H9 (cell line): ENCODE measurements around the gene CRABP1. TPM values are rescaled to one million over a fixed set of nuclear protein-coding genes. Genes with fewer than 3 reads are reported as not detected.

Source experiments
- DNase-seq: peaks from one replicate; pipeline ENCODE4 v3.0.0-alpha.2; 2017
- H2AFZ ChIP-seq: one replicate; pipeline ENCODE4 v1.6.1; 2013; ENCODE audit warnings: mild to moderate bottlenecking, low read length, control low read depth, moderate library complexity
- H2AK5ac ChIP-seq: 2 replicates; pipeline ENCODE4 v1.6.1; 2013; ENCODE audit warnings: low read length, control low read depth, mixed read lengths; ENCODE audit not compliant: insufficient read length
- H2BK120ac ChIP-seq: one replicate; pipeline ENCODE4 v1.6.1; 2013; ENCODE audit warnings: low read depth, mild to moderate bottlenecking, low read length, control low read depth, inconsistent platforms; ENCODE audit not compliant: poor library complexity, severe bottlenecking
- H2BK12ac ChIP-seq: 2 replicates; pipeline ENCODE4 v1.6.1; 2013; ENCODE audit warnings: low read length, control low read depth, mixed read lengths, low read depth; ENCODE audit not compliant: insufficient read length
- H2BK15ac ChIP-seq: 2 replicates; pipeline ENCODE4 v1.6.1; 2013; ENCODE audit warnings: low read depth, low read length, control low read depth
- H2BK20ac ChIP-seq: one replicate; pipeline ENCODE4 v1.6.1; 2013; ENCODE audit warnings: low read depth, mild to moderate bottlenecking, low read length, control low read depth, inconsistent platforms; ENCODE audit not compliant: poor library complexity, severe bottlenecking
- H2BK5ac ChIP-seq: 2 replicates; pipeline ENCODE4 v1.6.1; 2013; ENCODE audit warnings: low read length, control low read depth, mixed read lengths; ENCODE audit not compliant: insufficient read length
- H3K14ac ChIP-seq: 2 replicates; pipeline ENCODE4 v1.6.1; 2013; ENCODE audit warnings: low read length, control low read depth; ENCODE audit not compliant: insufficient read depth
- H3K18ac ChIP-seq: 2 replicates; pipeline ENCODE4 v1.6.1; 2013; ENCODE audit warnings: low read depth, mild to moderate bottlenecking, mixed read lengths, low read length, control low read depth; ENCODE audit not compliant: insufficient read length
- H3K23ac ChIP-seq: 2 replicates; pipeline ENCODE4 v1.6.1; 2013; ENCODE audit warnings: low read length, control low read depth, mixed read lengths, low read depth; ENCODE audit not compliant: insufficient read length
- H3K23me2 ChIP-seq: 2 replicates; pipeline ENCODE4 v1.6.1; 2013; ENCODE audit warnings: low read depth, mild to moderate bottlenecking, mixed read lengths, low read length, control low read depth; ENCODE audit not compliant: insufficient read length, poor library complexity, severe bottlenecking
- H3K27ac ChIP-seq: 2 replicates; pipeline ENCODE4 v1.5.1; 2013; ENCODE audit warnings: low read length, control low read depth, mixed read lengths, low read depth; ENCODE audit not compliant: insufficient read length
- H3K27me3 ChIP-seq: 2 replicates; pipeline ENCODE4 v1.6.1; 2013; ENCODE audit warnings: low read length, control low read depth, inconsistent platforms; ENCODE audit not compliant: insufficient read depth
- H3K4ac ChIP-seq: 2 replicates; pipeline ENCODE4 v1.6.1; 2013; ENCODE audit warnings: low read depth, mild to moderate bottlenecking, control low read depth, inconsistent platforms, low read length, moderate library complexity
- H3K4me1 ChIP-seq: 2 replicates; pipeline ENCODE4 v1.6.1; 2013; ENCODE audit warnings: low read length, control low read depth, inconsistent platforms; ENCODE audit not compliant: insufficient read depth
- H3K4me2 ChIP-seq: 2 replicates; pipeline ENCODE4 v1.6.1; 2013; ENCODE audit warnings: low read length, control low read depth, mixed read lengths; ENCODE audit not compliant: insufficient read length, insufficient read depth
- H3K56ac ChIP-seq: 2 replicates; pipeline ENCODE4 v1.6.1; 2013; ENCODE audit warnings: low read depth, mild to moderate bottlenecking, mixed read lengths, low read length, control low read depth; ENCODE audit not compliant: insufficient read length
- H3K79me1 ChIP-seq: 2 replicates; pipeline ENCODE4 v1.6.1; 2013; ENCODE audit warnings: low read depth, mild to moderate bottlenecking, moderate library complexity, low read length, control low read depth, inconsistent platforms; ENCODE audit not compliant: insufficient read depth, poor library complexity, severe bottlenecking
- H3K79me2 ChIP-seq: 2 replicates; pipeline ENCODE4 v1.6.1; 2013; ENCODE audit warnings: low read length, control low read depth, inconsistent platforms; ENCODE audit not compliant: insufficient read depth
- H3K9ac ChIP-seq: 2 replicates; pipeline ENCODE4 v1.6.1; 2013; ENCODE audit warnings: low read length, control low read depth, mixed read lengths; ENCODE audit not compliant: insufficient read length; ENCODE audit errors: extremely low read depth
- H3K9me3 ChIP-seq: one replicate; pipeline ENCODE4 v1.6.1; 2013; ENCODE audit warnings: low read depth, low read length, inconsistent platforms; ENCODE audit not compliant: control insufficient read depth
- H3T11ph ChIP-seq: one replicate; pipeline ENCODE4 v1.6.1; 2013; ENCODE audit warnings: mild to moderate bottlenecking, low read length, control low read depth, inconsistent platforms
- H4K20me1 ChIP-seq: one replicate; pipeline ENCODE4 v1.6.1; 2013; ENCODE audit not compliant: control insufficient read depth, insufficient read length, insufficient read depth
- H4K5ac ChIP-seq: 2 replicates; pipeline ENCODE4 v1.6.1; 2013; ENCODE audit warnings: low read depth, mild to moderate bottlenecking, mixed read lengths, low read length, control low read depth; ENCODE audit not compliant: insufficient read length
- H4K8ac ChIP-seq: replicated peaks from 2 replicates; pipeline ENCODE4 v1.6.1; 2013; ENCODE audit warnings: low read length, control low read depth, mixed read lengths, low read depth; ENCODE audit not compliant: insufficient read length
- H4K91ac ChIP-seq: 2 replicates; pipeline ENCODE4 v1.6.1; 2013; ENCODE audit warnings: low read depth, mild to moderate bottlenecking, moderate library complexity, mixed read lengths, low read length, control low read depth; ENCODE audit not compliant: insufficient read length
- H3K27ac Mint-ChIP-seq, 3 experiments: 2 replicates in 2 of 3; 3 replicates in 1 of 3; pipeline ENCODE4 v1.8.0; 2020 to 2021; ENCODE audit warnings: mixed read lengths in 3 of 3, mild to moderate bottlenecking in 1 of 3, moderate library complexity in 1 of 3
- H3K27me3 Mint-ChIP-seq: 2 replicates; pipeline ENCODE4 v1.8.0; 2021; ENCODE audit warnings: low read depth, mild to moderate bottlenecking, moderate library complexity, mixed read lengths
- H3K36me3 Mint-ChIP-seq, 3 experiments: 2 replicates in 2 of 3; 3 replicates in 1 of 3; pipeline ENCODE4 v1.8.0; 2020 to 2021; ENCODE audit warnings: low read depth in 3 of 3, mixed read lengths in 3 of 3; ENCODE audit not compliant: insufficient read depth in 1 of 3
- H3K4me1 Mint-ChIP-seq, 2 experiments: 2 replicates each; pipeline ENCODE4 v1.8.0; 2020; ENCODE audit warnings: mixed read lengths in 2 of 2
- H3K4me3 Mint-ChIP-seq, 2 experiments: 2 replicates in 1 of 2; 3 replicates in 1 of 2; pipeline ENCODE4 v1.8.0; 2020 to 2021; ENCODE audit warnings: mild to moderate bottlenecking in 2 of 2, mixed read lengths in 2 of 2, moderate library complexity in 1 of 2
- H3K9me3 Mint-ChIP-seq, 2 experiments: 2 replicates in 1 of 2; 3 replicates in 1 of 2; pipeline ENCODE4 v1.8.0; 2020; ENCODE audit warnings: mild to moderate bottlenecking in 2 of 2, mixed read lengths in 2 of 2, moderate library complexity in 1 of 2
- WGBS: extraction: QIAGEN DNeasy Blood & Tissue Kit; methylation state at CpG from one replicate; pipeline ENCODE4 v1.1.7; 2013; ENCODE audit warnings: missing lambda C conversion rate, low lambda C conversion rate, mixed read lengths; ENCODE audit not compliant: insufficient read length; ENCODE audit errors: extremely low coverage; 5-methylcytosine and 5-hydroxymethylcytosine counted together
- total RNA-seq: library from RNA; stranded (reverse); gene quantifications from 2 replicates; pipeline ENCODE4 v1.2.1, GENCODE V29; 2021
- TF ChIP-seq, protein P1 (sequence below): fragments of 200-600 bp; sonication (generic); conservative IDR thresholded peaks from 3 replicates; pipeline ENCODE4 v1.8.0; 2021; ENCODE audit warnings: antibody characterized with exemption, mild to moderate bottlenecking

CRABP1 gene
- total RNA-seq, 1 experiment from 2014 or later, result 93.1 TPM

DNA sequence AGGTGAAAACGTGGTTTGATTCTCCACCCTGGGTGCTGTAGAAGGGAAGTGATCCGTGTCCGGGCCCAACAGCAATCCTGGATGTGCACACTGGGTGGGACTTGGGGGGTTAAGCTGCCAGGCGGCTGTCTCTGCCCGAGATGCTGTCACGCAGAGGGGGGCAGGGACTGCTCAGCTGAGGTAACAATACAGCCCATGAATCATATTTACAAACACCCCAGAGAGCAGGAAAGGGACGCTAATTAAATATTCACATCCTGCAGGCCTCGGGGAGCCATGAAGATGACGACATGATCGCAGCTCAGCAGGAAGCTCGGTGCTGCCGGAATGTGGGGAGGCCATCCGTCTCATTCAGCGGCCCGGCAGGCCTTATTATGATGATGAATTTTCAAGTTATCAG, 17.9 kb upstream of the CRABP1 start:
- Histone ChIP-seq H2AK5ac (no peak overlapping the region), H3K14ac (peak overlapping the region; percentile 66), H3T11ph (no peak overlapping the region), H4K20me1 (no peaks in the 10 kb centered on the region), H3K23ac (no peak overlapping the region), H4K91ac (no peak overlapping the region), H3K4me2 (no peak overlapping the region), H3K18ac (peak overlapping the region; percentile 89), H2BK15ac (no peak overlapping the region), H3K79me2 (no peaks in the 10 kb centered on the region), H4K8ac (peak overlapping the region; percentile 61), H2BK20ac (no peak overlapping the region), H2AFZ (no peak overlapping the region), H3K27me3 (no peaks in the 10 kb centered on the region), H3K9ac (no peak overlapping the region), H2BK5ac (no peak overlapping the region), H3K56ac (no peak overlapping the region), H3K4me1 (peaks cover 7% of the 10 kb centered on the region; the same call in 1 of the 2 replicates), H3K23me2 (no peaks in the 10 kb centered on the region), H3K27ac (no peak overlapping the region), H3K4ac (no peak overlapping the region), H3K9me3 (no peaks in the 10 kb centered on the region), H2BK120ac (no peak overlapping the region), H3K79me1 (no peaks in the 10 kb centered on the region), H4K5ac (peak overlapping the region; percentile 41), H2BK12ac (no peak overlapping the region)
- peak overlapping the region; percentile 33 to 95 (median 93); a peak in 5 of 7 replicates for H3K27ac Mint-ChIP-seq
- WGBS, result no CpG with 5 or more reads among the region's 15 CpGs
- H3K4me1 Mint-ChIP-seq, result peaks cover 27 to 46% of the 10 kb centered on the region in 2 experiments
- peak; percentile 50 for DNase-seq
- peaks cover 2% of the 10 kb centered on the region for H3K27me3 Mint-ChIP-seq
- peak overlapping the region in 1 of 2 experiments; percentile 37; a peak in 3 of 5 replicates for H3K4me3 Mint-ChIP-seq
- H3K36me3 Mint-ChIP-seq, result no peaks in the 10 kb centered on the region
- H3K9me3 Mint-ChIP-seq, result no peaks in the 10 kb centered on the region; a peak in 1 of 5 replicates
- TF ChIP-seq, protein P1, sequence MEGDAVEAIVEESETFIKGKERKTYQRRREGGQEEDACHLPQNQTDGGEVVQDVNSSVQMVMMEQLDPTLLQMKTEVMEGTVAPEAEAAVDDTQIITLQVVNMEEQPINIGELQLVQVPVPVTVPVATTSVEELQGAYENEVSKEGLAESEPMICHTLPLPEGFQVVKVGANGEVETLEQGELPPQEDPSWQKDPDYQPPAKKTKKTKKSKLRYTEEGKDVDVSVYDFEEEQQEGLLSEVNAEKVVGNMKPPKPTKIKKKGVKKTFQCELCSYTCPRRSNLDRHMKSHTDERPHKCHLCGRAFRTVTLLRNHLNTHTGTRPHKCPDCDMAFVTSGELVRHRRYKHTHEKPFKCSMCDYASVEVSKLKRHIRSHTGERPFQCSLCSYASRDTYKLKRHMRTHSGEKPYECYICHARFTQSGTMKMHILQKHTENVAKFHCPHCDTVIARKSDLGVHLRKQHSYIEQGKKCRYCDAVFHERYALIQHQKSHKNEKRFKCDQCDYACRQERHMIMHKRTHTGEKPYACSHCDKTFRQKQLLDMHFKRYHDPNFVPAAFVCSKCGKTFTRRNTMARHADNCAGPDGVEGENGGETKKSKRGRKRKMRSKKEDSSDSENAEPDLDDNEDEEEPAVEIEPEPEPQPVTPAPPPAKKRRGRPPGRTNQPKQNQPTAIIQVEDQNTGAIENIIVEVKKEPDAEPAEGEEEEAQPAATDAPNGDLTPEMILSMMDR, result no peak
